GM19035 (cell line): ENCODE results near the gene FBXW11.
"Not testable (repeated sequence)": the region's sequence is repeated elsewhere in the genome, so short reads cannot be mapped to it uniquely, and the experiment has no call there.

Experiments
- ATAC-seq: cut with Tn5 transposase; IDR thresholded peaks from one replicate; pipeline ENCODE4 v1.9.1; 2021; ENCODE audit not compliant: unreplicated experiment

The FBXW11 gene

DNA sequence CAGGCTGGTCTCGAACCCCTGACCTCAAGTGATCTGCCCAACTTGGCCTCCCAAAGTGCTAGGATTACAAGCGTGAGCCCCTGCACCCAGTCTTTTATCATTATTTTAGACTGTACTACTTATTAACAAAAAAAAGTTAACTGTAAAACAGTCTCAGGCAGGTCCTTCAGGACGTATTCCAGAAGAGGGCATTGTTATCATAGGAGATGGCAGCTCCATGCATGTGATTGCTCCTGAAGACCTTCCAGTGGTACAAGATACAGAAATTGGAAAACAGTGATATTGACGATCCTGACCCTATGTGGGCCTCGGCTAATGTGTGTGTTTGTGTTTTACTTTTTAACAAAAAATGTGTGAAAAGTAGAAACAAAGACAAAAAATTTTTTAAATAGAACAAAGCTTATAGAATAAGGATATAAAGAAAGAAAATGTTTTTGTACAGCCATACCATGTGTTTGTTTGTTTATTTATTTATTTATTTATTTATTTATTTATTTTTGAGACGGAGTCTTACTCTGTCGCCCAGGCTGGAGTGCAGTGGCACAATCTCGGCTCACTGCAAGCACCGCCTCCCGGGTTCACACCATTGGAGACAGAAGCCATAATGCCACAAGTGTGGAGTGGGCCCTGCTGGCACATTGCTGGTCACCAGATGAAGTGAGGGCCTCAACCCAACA lies 13.8 kb upstream of the FBXW11 start:
- ATAC-seq = not testable (repeated sequence)

DNA sequence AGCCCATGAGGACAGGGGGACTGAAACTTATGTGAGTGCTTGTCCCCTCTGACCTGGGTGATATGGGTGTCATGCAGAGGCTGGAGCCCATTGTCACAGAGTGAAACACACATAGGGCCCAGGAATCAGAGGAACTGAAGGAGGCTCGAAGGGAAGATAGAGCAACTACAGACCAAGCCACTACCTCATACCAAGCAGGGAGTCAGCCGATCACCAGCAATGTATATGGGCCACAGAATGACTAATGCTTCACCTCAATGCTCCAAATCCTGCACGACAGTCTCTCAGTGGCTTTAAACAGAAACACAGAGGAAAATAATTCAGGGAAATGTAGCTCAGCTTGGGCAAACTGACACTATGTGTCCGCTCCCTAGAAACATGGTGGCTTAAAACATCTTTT lies 8.9 kb upstream of the FBXW11 start:
- ATAC-seq = no peak

DNA sequence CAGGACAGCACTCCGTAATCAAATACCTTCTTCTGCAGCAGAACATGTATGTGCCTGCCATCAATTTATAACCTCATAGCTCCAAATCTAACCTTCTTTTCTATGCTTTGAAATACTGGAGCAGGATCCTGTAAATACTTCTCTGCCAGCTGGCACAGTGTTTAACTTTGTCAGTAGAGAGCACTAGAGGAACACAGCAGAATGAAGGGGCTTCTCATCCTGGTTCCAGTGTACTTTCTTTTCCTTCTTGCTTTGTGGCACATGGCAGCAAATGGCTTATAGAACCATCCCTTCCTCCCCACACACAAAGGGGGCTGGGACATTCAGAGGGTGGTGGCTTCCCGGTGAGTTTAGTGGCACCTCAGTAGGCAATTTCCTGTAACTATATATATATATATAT lies 3.8 kb upstream of the FBXW11 start:
- no peak for ATAC-seq

DNA sequence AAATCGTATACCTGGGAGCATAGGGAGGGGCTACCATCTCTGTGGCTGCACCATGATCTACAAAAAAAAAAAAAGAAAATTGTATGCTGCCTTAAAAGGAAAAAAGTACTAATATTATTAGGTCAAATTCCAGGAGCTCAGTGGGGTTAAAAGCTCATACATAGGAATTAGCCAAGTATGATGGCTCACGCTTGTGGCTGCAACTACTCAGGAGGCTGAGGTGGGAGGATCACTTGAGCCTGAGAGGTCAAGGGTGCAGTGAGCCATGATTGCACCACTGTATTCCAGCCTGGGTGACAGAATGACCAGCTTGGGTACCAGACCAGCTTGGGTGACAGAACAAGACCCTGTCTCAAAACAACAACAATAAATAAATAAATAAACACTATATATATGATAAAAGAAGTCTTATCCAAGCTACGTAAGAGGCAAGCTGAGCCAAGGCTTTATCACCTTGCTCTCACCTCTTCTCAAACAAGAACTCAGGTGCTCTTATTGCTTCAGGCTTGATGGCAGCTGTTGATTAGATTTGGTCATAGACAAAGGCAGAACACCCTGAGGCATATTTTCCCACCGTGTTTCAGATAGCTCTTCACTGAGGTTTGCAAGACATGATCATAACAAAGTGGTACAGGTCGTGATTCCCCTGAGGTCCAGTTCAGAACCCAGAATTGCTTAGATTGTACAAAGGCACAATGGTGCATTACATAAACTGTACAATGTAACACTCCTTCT lies 3.3 kb upstream of the FBXW11 start:
- no peak for ATAC-seq

DNA sequence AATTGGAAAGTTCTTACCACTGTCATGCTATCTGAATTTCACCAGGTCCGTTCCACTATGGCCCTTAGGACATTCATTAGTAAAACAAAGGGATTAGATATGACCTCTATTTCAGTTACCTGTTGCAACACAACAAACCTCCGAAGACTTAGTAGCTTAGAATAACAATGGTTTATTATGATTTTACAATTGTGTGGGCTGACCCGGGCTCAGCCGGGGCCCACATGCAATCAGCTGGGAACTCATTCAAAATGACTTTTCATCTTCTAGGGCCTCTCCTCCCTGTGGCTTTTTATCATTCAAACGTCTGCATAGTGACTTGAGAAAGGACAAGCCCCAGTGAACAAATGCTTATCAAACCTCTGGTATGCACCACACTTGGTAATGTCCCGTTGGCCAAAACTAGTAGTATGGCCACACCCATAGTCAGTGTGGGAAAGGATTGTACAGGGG lies 2.3 kb upstream of the FBXW11 start:
- no peak for ATAC-seq

DNA sequence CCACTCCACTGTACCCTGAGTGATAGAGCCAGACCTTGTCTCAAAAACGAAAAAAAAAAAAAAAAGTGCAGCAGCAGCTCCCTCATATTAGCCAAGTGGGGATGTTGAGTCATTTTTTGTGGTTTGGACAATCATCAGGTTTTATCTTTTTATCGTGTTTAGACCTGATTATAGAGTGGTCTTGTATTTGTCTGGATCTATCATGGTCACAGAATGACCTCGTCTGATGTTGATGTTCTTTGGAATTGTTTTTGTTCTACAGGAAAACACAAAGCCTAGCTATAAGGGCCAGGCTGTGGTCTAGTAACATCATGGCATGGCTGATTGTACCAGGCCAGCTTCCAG lies 1.6 kb upstream of the FBXW11 start:
- no peak for ATAC-seq

DNA sequence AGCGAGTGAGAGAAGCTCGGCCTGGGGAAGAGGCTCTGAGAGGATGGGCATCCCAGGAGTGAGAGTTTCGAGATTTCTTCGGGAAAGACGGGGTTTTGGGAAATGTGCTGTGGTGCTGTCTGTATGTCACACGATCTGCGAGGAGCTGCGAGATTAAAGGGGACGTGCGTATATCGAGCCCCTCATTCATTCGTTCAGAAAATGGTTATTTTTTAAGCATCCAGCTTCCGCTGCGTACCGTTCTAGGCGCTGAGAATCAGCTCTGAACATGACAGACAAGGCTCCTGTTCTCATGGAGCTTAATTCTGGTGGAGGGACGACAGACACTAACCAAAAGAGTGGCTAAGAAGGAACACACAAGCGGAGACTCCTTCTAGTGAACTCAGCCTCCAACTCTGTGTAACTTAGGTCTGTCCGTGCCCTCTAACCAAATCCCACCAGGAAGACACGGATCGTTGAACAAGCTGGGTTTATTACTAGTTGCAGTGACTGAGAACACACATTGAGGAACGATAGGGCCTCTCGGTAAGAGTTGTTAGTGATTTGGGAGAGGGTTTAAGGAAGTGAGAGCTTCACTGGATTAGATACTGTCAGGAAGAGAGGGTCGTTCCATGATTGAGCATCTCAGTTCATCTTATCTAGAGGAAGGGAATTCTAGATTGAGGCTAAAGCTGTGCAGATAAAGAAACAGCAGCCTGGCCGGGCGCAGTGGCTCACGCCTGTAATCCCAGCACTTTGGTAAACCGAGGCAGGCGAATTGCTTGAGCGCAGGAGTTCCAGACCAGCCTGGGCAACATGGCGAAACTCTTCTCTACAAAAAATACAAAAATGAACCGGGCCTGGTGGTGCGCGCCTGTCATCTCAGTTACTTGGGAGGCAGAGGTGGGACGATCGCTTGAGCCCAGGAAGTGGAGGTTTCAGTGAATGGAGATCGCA lies 1.0 kb upstream of the FBXW11 start:
- ATAC-seq = no peak

DNA sequence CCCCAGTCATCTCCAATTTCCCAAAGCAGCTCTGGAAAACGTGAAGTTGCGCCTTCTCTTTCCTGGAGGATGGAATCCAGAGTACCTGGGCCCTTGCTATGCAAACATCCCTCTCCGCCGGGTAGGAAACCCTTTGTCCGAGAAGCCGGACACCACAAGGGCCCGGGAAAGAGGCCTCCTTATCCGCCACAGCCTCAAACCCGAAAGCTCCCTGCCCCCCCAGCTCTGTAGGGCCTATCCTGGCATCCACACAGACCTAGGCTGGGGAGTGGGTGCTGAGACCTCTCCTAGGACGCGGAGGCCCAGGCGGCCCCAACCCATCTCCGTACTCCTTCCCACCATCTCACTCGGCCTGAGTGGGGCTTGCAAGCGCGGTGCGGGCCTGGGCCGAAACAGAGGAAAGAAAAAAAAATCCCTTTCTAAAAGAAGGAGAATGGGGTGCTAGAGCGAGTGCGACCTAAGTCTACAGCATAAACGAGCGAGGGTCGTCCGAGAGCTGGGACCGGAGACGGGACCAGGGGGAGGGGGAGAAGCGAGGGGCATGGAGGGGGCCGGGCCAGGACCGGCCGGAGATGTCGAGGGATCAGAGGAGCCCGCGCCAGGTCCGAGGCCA lies 624 bp downstream of the FBXW11 start:
- peak; percentile 3 for ATAC-seq

DNA sequence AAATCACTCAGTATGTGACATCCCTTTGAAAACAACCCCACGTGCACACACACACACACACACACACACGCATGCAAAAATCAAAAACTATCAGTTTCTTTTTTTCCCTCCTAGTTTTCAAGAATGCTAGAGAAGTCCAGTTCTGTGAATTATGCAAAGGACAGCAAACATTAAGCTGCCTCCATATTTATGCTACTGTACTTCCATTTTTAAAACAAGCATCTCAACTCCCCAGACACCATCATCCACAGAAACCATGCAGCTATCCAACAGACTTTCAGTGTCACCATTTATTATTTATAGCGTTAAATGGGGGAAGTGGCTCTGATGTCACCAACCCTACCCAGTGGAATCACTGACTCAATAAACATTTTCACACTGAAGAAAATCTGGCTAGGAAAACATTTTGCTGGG lies 1.6 kb downstream of the FBXW11 start:
- ATAC-seq = no peak

DNA sequence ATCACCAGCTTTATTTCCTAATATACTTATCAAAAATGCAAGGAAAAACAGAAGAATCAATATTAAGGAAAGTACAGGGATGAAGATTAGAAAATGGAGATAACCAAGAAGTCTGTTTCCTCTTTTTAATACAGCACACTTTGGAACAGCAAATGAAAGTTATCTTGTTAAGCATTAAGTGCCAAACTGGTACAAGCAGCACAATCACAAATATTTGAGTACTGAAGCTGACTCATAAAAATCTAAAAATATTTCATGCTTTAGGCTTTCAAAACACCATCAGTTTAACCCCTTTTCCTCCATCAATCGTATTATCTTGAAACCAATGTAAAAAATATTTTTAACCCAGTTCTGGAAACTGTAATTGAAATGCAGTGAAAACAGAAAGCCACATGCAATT lies 2.7 kb downstream of the FBXW11 start:
- no peak for ATAC-seq

DNA sequence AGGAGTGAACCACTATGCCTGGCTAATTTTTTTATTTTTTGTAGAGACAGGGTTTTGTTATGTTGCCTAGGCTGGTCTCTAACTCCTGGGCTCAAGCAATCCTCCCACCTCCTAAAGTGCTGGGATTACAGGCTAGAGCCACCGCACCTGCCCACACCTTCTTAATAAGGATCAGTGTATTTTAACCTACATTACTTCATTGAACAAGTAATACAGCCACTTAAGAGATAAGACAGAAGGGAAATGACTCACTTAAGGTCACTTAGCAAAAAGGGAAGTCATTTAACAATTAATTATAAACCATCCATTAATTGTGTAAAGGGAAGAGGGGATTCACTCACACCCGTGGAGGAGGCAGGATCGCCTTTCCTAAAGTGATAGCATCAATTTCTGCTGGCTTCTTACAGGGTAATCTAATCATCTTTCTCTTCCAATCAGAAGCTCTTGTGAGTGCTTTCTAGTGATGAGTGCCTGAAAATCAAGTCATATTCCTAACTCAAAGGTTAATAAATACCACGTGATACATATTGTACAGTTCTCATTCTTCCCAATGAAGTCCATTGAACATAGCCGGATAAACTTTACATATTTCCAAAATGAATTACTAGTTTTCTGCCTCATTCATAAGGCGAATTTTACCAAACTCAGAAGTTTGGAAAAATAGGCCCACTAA lies 3.5 kb downstream of the FBXW11 start:
- no peak for ATAC-seq

DNA sequence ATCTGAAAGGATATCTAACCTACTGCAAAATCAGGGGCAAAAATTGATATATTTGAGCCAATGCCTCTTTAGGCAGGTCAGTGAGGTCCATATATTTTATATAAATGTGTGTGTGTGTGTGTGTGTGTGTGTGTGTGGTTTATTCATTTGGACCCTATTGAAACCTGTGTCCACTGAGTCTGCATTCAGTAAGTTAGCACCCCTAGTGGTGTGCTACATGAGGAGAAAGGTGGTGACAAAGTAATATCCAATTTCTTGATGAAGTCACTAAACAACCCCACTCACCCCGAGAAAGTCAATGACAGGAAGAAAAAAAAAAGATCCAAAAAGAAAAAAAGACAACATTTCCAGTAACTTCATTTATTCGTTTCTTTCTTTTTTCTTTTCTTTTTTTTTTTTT lies 4.1 kb downstream of the FBXW11 start:
- no peak for ATAC-seq

DNA sequence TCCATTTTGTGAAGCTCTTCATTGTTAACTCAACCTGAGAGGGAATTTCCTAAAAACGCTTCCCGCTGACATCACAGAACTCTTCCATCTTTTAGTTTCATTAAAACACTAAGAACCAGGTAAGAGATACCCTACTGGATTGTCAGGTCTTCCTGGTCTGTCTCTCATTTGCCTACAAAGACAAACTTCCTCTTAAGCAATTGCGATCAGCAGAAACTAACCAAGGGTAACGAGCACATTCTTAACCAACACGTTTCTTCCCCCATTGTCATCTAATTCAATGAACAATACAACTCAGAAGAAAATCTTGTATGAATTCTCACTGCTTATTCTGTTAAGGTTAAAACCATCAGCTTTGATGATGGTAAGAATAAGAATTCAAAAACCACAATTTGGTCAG lies 6.6 kb downstream of the FBXW11 start:
- peak; percentile 56 for ATAC-seq

DNA sequence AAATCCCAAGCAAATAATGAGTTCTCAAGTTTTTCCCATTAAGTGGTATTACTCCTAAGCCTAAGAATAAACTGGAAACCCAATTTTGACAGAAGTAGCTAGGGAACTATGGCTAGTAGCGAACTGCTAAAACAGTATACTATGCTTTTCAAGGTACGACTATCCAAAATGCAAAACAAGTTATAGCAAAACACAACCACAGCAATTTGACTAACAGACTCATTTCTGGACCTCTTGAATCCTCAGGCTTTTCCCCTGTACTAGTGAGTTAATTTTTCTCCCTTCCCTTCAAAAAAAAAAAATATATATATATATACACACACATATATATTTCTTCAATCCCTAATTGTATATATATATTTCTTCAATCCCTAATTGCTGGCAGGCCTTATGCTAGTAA lies 7.3 kb downstream of the FBXW11 start:
- no peak for ATAC-seq

DNA sequence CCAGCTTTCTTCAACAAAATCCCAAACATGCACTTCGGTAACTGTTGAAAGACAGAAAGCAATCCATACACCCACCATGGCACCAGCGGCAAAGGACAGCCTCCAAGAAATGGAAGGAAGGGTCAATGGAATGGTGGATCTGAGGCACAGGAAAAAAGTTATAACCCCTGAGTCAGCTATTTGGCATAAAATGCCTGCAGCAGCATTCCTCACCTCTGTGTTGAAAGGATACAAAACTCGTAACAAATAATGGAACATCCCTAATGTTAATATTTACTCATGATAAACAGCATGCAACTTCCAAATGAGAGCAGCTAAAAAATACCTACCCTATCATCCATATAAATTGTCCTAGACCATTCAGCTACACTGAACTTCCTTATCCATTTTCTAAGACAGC lies 9.4 kb downstream of the FBXW11 start:
- ATAC-seq = no peak

DNA sequence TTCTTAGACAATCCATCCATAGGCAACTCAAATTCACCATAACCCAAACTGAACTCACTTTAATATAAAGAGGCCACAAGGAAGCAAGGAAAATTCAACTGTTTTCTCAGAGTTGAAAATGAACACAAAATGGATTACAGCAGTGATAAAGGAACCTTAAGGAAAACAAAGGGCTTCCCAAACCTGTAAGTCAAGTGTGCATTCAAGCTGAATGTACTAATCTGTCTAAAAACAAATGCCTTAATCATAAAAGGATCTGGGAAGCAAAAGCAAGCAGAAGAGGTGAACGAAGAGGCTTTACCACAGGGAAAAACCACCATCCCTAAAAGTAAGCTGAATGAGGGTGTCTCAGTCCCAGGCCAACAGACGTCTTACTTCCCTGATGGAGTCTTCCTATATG lies 13.6 kb downstream of the FBXW11 start:
- no peak for ATAC-seq

DNA sequence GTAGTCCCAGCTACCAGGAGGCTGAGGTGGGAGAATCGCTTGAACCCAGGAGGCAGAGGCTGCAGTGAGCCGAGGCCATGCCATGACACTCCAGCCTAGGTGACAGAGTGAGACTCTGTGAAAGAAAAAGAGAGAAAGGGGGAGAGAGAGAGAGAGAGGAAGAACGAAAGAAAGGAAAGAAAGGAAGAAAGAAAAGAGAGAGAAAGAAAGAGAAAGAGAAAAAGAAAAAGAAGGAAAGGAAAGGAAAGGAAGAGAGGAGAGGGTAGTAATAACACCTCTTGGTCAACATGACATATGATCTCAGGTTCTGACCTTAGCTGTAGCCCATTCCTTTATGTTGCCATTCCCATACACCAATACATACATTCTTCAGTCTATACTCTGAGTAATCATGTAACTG lies 14.1 kb downstream of the FBXW11 start:
- ATAC-seq = no peak

DNA sequence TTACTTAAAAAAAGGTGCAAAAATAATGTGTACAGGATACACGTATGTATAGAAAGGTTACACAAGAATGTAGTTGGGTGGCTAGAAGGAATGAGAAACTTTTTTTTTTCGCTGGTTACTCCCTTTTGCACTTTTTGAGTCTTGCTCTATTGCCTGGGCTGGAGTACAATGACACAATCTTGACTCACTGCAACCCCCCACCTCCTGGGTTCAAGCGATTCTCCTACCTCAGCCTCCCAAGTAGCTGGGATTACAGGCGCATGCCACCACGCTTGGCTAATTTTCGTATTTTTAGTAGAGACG lies 15.8 kb downstream of the FBXW11 start:
- ATAC-seq = no peak

DNA sequence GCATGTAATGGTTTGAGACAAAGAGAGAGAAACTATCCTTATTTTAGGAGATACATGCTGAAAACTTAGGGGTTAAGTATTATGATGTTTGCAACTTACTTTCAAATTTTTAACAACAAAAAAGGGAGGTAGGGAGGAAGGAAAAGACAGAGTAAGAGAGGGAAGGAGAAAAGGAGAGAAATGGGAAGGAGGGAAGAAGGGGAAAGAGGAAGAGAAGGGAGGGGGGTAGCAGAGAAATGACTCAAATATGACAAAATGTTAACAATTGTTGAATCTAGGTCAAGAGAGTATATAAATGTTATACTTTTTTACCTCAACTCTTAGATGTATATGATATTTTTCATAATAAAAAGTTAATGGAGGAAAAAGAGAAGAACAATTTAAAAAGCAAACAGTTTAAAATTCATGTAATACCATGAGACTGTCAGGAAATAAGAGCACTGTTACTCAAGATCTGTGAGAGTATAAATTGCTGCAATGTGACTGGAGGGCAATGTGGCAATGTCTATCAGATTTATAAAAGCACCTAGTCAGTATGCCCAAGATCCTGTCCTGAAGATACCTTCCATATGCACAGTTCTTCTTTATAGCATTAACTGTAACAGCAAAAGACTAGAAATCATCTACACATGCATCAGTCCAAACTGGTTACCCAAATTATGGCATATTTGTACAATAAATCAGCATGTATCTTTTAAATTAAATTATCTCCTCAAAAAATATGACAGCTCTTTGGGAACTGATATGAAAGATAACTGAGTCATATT lies 16.3 kb downstream of the FBXW11 start:
- no peak for ATAC-seq

DNA sequence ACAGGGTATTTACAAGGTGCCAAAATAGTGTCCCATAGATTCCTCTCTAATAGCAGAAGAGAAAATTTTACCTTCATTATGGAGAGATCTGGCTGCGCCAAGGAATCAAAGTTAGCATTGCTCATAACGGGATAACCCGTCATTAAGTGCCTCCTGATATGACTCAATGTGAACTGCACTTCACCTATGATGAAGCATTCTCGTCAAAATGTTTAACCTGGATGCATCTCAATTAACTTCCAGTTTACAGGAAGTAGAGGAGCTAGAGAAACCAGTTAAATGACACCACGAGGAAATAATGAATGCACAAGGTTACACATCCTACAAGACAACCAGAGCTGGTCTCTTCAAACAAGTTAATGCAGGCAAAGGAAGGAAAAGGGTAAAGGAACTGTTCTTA lies 17.2 kb downstream of the FBXW11 start:
- ATAC-seq = peak; percentile 53
